HEK293 (cell line): Measurements from ENCODE around the gene DENND6B.

Experiments
- EGR2 ChIP-seq: fragments of 450-650 bp; formaldehyde crosslinking; IDR thresholded peaks from 2 replicates; pipeline ENCODE4 v1.5.1; 2016; ENCODE audit warnings: low read depth, missing biosample characterization, missing genetic modification characterization
- GLIS2 ChIP-seq: fragments of 450-650 bp; formaldehyde crosslinking; IDR thresholded peaks from 2 replicates; pipeline ENCODE4 v1.5.1; 2016; ENCODE audit warnings: missing biosample characterization, missing genetic modification characterization
- MEIS1 ChIP-seq: sonication (generic); formaldehyde crosslinking; IDR thresholded peaks from 2 replicates; pipeline ENCODE4 v1.8.1; 2022; ENCODE audit warnings: missing genetic modification reagents, mild to moderate bottlenecking, borderline replicate concordance
- MZF1 ChIP-seq: fragments of 450-650 bp; formaldehyde crosslinking; IDR thresholded peaks from 2 replicates; pipeline ENCODE4 v1.5.1; 2017; ENCODE audit warnings: missing biosample characterization, missing genetic modification characterization, borderline replicate concordance
- PRDM1 ChIP-seq: fragments of 450-650 bp; formaldehyde crosslinking; IDR thresholded peaks from 2 replicates; pipeline ENCODE4; 2016; ENCODE audit warnings: missing biosample characterization, missing genetic modification characterization
- SP7 ChIP-seq: fragments of 450-650 bp; formaldehyde crosslinking; IDR thresholded peaks from 2 replicates; pipeline ENCODE4 v1.5.1; 2016; ENCODE audit warnings: missing biosample characterization, missing genetic modification characterization
- ZNF114 ChIP-seq: fragments of 450-650 bp; formaldehyde crosslinking; IDR thresholded peaks from 2 replicates; pipeline ENCODE4 v1.5.0; 2017; ENCODE audit warnings: missing biosample characterization, missing genetic modification characterization
- ZNF132 ChIP-seq: fragments of 450-650 bp; formaldehyde crosslinking; IDR thresholded peaks from 2 replicates; pipeline ENCODE4 v1.5.1; 2017; ENCODE audit warnings: missing biosample characterization, missing genetic modification characterization, borderline replicate concordance
- ZNF202 ChIP-seq: fragments of 450-650 bp; formaldehyde crosslinking; IDR thresholded peaks from 2 replicates; pipeline ENCODE4 v1.5.1; 2016; ENCODE audit warnings: missing biosample characterization, missing genetic modification characterization, borderline replicate concordance
- ZNF214 ChIP-seq: fragments of 450-650 bp; formaldehyde crosslinking; IDR thresholded peaks from 2 replicates; pipeline ENCODE4 v1.5.1; 2017; ENCODE audit warnings: missing biosample characterization, mild to moderate bottlenecking, missing genetic modification characterization, borderline replicate concordance
- ZNF394 ChIP-seq: fragments of 450-650 bp; formaldehyde crosslinking; IDR thresholded peaks from 2 replicates; pipeline ENCODE4 v1.5.1; 2016; ENCODE audit warnings: missing biosample characterization, missing genetic modification characterization, mild to moderate bottlenecking, moderate library complexity, borderline replicate concordance
- ZNF423 ChIP-seq: fragments of 450-650 bp; formaldehyde crosslinking; IDR thresholded peaks from 2 replicates; pipeline ENCODE4 v1.5.1; 2016; ENCODE audit warnings: missing biosample characterization, missing genetic modification characterization
- ZNF555 ChIP-seq: fragments of 450-650 bp; formaldehyde crosslinking; conservative IDR thresholded peaks from 2 replicates; pipeline ENCODE4 v1.5.1; 2017; ENCODE audit warnings: missing biosample characterization, mild to moderate bottlenecking, missing genetic modification characterization, inconsistent platforms
- ZNF571 ChIP-seq: fragments of 450-650 bp; formaldehyde crosslinking; IDR thresholded peaks from 2 replicates; pipeline ENCODE4 v1.5.0; 2017; ENCODE audit warnings: missing biosample characterization, missing genetic modification characterization
- ZNF670 ChIP-seq: fragments of 450-650 bp; formaldehyde crosslinking; IDR thresholded peaks from 2 replicates; pipeline ENCODE4 v1.5.1; 2016; ENCODE audit warnings: missing biosample characterization, missing genetic modification characterization, low read depth
- ZNF768 ChIP-seq: fragments of 450-650 bp; formaldehyde crosslinking; IDR thresholded peaks from 2 replicates; pipeline ENCODE4 v1.5.1; 2018; ENCODE audit warnings: missing biosample characterization, mild to moderate bottlenecking, missing genetic modification characterization
- ZNF785 ChIP-seq: fragments of 450-650 bp; formaldehyde crosslinking; IDR thresholded peaks from 2 replicates; pipeline ENCODE4 v1.5.1; 2016; ENCODE audit warnings: missing biosample characterization, missing genetic modification characterization
- ZNF792 ChIP-seq: fragments of 450-650 bp; formaldehyde crosslinking; IDR thresholded peaks from 2 replicates; pipeline ENCODE4 v1.5.1; 2016; ENCODE audit warnings: missing biosample characterization, missing genetic modification characterization
- ZSCAN30 ChIP-seq: fragments of 450-650 bp; IDR thresholded peaks from 2 replicates; pipeline ENCODE4 v1.5.1; 2018; ENCODE audit warnings: missing biosample characterization, mild to moderate bottlenecking, missing genetic modification characterization, moderate library complexity
- ZXDB ChIP-seq: fragments of 450-650 bp; formaldehyde crosslinking; IDR thresholded peaks from 2 replicates; pipeline ENCODE4 v1.5.1; 2016; ENCODE audit warnings: missing biosample characterization, missing genetic modification characterization
- TF ChIP-seq, protein P1 (sequence below): fragments of 450-650 bp; formaldehyde crosslinking; IDR thresholded peaks from 2 replicates; pipeline ENCODE4 v1.5.1; 2017; ENCODE audit warnings: missing biosample characterization, missing genetic modification characterization
- TF ChIP-seq, protein P2 (sequence below): fragments of 450-650 bp; formaldehyde crosslinking; conservative IDR thresholded peaks from 2 replicates; pipeline ENCODE4 v1.5.1; 2016; ENCODE audit warnings: low read depth, missing biosample characterization, missing genetic modification characterization
- TF ChIP-seq, protein P3 (sequence below): fragments of 450-650 bp; formaldehyde crosslinking; IDR thresholded peaks from 2 replicates; pipeline ENCODE4 v1.5.1; 2016; ENCODE audit warnings: missing biosample characterization, missing genetic modification characterization
- TF ChIP-seq, protein P4 (sequence below): fragments of 450-650 bp; formaldehyde crosslinking; IDR thresholded peaks from 2 replicates; pipeline ENCODE4 v1.5.1; 2017; ENCODE audit warnings: missing biosample characterization, missing genetic modification characterization
- TF ChIP-seq, protein P5 (sequence below): fragments of 450-650 bp; formaldehyde crosslinking; IDR thresholded peaks from 2 replicates; pipeline ENCODE4 v1.5.1; 2017; ENCODE audit warnings: missing biosample characterization, missing genetic modification characterization
- TF ChIP-seq, protein P6 (sequence below): fragments of 450-650 bp; formaldehyde crosslinking; IDR thresholded peaks from 2 replicates; pipeline ENCODE4 v1.5.1; 2016; ENCODE audit warnings: missing biosample characterization, missing genetic modification characterization

Gene DENND6B

DNA sequence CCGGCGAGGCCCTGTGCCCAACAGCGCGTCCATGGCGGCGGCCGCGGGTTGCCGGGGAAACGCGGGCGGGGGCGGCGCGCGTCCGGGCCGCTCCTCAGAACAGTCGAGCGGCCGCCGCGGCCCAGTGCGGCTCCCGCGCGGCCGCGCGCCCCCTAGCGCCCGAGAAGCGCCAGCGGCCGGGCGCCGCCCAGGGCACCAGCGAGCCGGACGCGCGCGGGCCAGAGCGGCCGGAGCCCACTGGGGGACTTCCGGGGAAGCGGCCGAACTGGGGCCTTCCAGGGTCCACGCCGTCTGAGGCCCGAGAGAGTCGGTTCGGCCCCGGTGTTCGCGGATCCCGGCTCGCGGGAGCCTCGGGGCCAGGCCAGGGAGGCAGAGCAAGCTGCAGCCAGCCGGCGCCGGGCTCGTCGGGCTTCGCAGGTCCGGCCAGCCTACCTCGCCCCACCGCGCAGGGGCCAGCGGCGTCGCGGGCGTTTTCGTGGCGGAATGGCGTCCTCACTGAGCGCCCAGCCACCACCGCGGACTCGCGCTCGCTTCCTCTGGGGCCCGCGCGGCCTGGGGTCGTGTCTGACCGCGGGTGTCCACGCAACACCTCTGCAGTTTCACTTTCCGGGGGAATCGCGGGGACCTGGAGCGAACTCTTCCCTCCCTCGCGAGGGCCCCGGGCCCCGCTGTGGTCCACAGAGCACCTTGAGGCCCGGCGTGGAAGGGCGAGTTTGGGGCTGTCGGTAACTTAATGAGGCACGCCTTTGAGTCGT, at the start of gene DENND6B (continued):
- TF ChIP-seq, protein P1, sequence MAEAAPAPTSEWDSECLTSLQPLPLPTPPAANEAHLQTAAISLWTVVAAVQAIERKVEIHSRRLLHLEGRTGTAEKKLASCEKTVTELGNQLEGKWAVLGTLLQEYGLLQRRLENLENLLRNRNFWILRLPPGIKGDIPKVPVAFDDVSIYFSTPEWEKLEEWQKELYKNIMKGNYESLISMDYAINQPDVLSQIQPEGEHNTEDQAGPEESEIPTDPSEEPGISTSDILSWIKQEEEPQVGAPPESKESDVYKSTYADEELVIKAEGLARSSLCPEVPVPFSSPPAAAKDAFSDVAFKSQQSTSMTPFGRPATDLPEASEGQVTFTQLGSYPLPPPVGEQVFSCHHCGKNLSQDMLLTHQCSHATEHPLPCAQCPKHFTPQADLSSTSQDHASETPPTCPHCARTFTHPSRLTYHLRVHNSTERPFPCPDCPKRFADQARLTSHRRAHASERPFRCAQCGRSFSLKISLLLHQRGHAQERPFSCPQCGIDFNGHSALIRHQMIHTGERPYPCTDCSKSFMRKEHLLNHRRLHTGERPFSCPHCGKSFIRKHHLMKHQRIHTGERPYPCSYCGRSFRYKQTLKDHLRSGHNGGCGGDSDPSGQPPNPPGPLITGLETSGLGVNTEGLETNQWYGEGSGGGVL (tag by site-specific recombination) = no peak
- TF ChIP-seq ZNF202 (tag by site-specific recombination) (no peak), MEIS1 (CRISPR knock-in tag) (no peak), GLIS2 (tag by site-specific recombination) (0 out of 2 replicates have a peak, but pooled peaks have one; percentile 19), ZNF114 (tag by site-specific recombination) (no peak), ZNF394 (tag by site-specific recombination) (no peak), ZXDB (peak; percentile 90), ZNF214 (tag by site-specific recombination) (no peak), PRDM1 (tag by site-specific recombination) (no peak), ZNF571 (tag by site-specific recombination) (no peak), ZSCAN30 (tag by site-specific recombination) (peak; percentile 86), ZNF423 (no peak), ZNF670 (no peak), ZNF792 (no peak), MZF1 (tag by site-specific recombination) (no peak), ZNF555 (tag by site-specific recombination) (no peak), EGR2 (tag by site-specific recombination) (no peak), ZNF785 (tag by site-specific recombination) (no peak), ZNF132 (tag by site-specific recombination) (no peak), SP7 (0 out of 2 replicates have a peak, but pooled peaks have one; percentile 35), ZNF768 (no peak)
- TF ChIP-seq, protein P2, sequence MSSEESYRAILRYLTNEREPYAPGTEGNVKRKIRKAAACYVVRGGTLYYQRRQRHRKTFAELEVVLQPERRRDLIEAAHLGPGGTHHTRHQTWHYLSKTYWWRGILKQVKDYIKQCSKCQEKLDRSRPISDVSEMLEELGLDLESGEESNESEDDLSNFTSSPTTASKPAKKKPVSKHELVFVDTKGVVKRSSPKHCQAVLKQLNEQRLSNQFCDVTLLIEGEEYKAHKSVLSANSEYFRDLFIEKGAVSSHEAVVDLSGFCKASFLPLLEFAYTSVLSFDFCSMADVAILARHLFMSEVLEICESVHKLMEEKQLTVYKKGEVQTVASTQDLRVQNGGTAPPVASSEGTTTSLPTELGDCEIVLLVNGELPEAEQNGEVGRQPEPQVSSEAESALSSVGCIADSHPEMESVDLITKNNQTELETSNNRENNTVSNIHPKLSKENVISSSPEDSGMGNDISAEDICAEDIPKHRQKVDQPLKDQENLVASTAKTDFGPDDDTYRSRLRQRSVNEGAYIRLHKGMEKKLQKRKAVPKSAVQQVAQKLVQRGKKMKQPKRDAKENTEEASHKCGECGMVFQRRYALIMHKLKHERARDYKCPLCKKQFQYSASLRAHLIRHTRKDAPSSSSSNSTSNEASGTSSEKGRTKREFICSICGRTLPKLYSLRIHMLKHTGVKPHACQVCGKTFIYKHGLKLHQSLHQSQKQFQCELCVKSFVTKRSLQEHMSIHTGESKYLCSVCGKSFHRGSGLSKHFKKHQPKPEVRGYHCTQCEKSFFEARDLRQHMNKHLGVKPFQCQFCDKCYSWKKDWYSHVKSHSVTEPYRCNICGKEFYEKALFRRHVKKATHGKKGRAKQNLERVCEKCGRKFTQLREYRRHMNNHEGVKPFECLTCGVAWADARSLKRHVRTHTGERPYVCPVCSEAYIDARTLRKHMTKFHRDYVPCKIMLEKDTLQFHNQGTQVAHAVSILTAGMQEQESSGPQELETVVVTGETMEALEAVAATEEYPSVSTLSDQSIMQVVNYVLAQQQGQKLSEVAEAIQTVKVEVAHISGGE (tag by site-specific recombination) = peak; percentile 62
- TF ChIP-seq, protein P3, sequence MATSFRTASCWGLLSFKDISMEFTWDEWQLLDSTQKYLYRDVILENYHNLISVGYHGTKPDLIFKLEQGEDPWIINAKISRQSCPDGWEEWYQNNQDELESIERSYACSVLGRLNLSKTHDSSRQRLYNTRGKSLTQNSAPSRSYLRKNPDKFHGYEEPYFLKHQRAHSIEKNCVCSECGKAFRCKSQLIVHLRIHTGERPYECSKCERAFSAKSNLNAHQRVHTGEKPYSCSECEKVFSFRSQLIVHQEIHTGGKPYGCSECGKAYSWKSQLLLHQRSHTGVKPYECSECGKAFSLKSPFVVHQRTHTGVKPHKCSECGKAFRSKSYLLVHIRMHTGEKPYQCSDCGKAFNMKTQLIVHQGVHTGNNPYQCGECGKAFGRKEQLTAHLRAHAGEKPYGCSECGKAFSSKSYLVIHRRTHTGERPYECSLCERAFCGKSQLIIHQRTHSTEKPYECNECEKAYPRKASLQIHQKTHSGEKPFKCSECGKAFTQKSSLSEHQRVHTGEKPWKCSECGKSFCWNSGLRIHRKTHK = no peak
- TF ChIP-seq, protein P4, sequence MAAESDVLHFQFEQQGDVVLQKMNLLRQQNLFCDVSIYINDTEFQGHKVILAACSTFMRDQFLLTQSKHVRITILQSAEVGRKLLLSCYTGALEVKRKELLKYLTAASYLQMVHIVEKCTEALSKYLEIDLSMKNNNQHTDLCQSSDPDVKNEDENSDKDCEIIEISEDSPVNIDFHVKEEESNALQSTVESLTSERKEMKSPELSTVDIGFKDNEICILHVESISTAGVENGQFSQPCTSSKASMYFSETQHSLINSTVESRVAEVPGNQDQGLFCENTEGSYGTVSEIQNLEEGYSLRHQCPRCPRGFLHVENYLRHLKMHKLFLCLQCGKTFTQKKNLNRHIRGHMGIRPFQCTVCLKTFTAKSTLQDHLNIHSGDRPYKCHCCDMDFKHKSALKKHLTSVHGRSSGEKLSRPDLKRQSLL (tag by site-specific recombination) = no peak
- TF ChIP-seq, protein P5, sequence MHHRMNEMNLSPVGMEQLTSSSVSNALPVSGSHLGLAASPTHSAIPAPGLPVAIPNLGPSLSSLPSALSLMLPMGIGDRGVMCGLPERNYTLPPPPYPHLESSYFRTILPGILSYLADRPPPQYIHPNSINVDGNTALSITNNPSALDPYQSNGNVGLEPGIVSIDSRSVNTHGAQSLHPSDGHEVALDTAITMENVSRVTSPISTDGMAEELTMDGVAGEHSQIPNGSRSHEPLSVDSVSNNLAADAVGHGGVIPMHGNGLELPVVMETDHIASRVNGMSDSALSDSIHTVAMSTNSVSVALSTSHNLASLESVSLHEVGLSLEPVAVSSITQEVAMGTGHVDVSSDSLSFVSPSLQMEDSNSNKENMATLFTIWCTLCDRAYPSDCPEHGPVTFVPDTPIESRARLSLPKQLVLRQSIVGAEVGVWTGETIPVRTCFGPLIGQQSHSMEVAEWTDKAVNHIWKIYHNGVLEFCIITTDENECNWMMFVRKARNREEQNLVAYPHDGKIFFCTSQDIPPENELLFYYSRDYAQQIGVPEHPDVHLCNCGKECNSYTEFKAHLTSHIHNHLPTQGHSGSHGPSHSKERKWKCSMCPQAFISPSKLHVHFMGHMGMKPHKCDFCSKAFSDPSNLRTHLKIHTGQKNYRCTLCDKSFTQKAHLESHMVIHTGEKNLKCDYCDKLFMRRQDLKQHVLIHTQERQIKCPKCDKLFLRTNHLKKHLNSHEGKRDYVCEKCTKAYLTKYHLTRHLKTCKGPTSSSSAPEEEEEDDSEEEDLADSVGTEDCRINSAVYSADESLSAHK (tag by site-specific recombination) = no peak
- TF ChIP-seq, protein P6, sequence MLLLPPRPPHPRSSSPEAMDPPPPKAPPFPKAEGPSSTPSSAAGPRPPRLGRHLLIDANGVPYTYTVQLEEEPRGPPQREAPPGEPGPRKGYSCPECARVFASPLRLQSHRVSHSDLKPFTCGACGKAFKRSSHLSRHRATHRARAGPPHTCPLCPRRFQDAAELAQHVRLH (tag by site-specific recombination) = no peak
